Measurements from ENCODE around the gene SAGE1.
"Not testable (repeated sequence)": the region's sequence is repeated elsewhere in the genome, so short reads cannot be mapped to it uniquely, and the experiment has no call there.

Gene SAGE1

GRCh38 chrX:135910251-135910650 is 16.7 kb downstream of the SAGE1 start:
- no peak overlapping the region for H3K4me3 ChIP-seq (ENCODE audit: low read depth, low read length)
- DNase-seq (ENCODE audit: low read depth), result no peak
- no peak for TF ChIP-seq CTCF (IDR thresholded peaks at IDR 0.05; ENCODE audit: low read depth, low read length, missing control alignments)

GRCh38 chrX:135914404-135914803 is 20.9 kb downstream of the SAGE1 start:
- no peak for TF ChIP-seq CTCF (IDR thresholded peaks at IDR 0.05; ENCODE audit: low read depth, low read length, missing control alignments)
- H3K4me3 ChIP-seq (ENCODE audit: low read depth, low read length), result no peak overlapping the region
- DNase-seq (ENCODE audit: low read depth), result no peak

- not testable (repeated sequence) for H3K4me3 ChIP-seq (ENCODE audit: low read depth, low read length); DNase-seq (ENCODE audit: low read depth)
These were observed 27.0 kb downstream of the SAGE1 start for GRCh38 chrX:135920516-135920915.

DNA sequence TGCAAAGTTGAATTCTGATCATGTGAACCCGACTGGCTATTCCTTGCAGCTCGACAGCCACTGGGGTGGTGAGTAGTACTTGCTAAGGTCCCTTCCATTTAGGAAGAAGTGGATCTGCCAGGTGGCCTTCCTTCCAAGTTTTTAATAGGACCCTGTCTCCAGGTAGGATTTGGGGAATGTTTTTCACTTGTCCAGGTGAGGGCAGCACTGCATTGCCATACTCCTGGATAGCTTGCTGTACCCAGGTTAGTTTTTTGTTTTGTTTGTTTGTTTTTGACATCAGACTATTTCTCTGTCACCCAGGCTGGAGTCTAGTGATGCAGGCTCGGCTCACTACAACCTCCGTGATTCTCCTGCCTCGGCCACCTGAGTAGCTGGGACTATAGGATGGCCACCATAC is 29.8 kb downstream of the SAGE1 start:
- TF ChIP-seq CTCF (IDR thresholded peaks at IDR 0.05; ENCODE audit: low read depth, low read length, missing control alignments), result peak; percentile 13
- no peak for DNase-seq (ENCODE audit: low read depth)
- no peak overlapping the region for H3K4me3 ChIP-seq (ENCODE audit: low read depth, low read length)

DNA sequence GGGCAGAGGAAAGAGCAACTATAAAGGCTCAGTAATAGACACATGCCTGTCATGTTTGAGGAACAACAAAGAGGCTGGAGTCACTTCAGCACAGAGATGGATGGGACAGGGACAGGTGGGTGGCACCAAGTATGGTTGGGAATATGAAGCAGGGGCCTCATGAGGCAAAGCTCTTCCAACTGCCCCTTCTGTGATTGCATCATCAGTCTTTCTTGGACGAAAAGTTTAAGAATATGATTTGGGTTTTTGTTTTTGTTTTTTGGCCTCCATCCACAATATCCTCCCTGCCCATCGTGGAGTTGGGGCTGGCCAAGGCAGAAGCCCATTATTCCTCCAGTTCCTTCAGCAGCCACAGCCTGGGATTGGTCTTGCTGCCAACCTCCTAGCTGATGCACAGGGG is 34.4 kb downstream of the SAGE1 start:
- no peak overlapping the region for H3K4me3 ChIP-seq (ENCODE audit: low read depth, low read length)
- DNase-seq (ENCODE audit: low read depth), result no peak
- TF ChIP-seq CTCF (IDR thresholded peaks at IDR 0.05; ENCODE audit: low read depth, low read length, missing control alignments), result no peak

DNA sequence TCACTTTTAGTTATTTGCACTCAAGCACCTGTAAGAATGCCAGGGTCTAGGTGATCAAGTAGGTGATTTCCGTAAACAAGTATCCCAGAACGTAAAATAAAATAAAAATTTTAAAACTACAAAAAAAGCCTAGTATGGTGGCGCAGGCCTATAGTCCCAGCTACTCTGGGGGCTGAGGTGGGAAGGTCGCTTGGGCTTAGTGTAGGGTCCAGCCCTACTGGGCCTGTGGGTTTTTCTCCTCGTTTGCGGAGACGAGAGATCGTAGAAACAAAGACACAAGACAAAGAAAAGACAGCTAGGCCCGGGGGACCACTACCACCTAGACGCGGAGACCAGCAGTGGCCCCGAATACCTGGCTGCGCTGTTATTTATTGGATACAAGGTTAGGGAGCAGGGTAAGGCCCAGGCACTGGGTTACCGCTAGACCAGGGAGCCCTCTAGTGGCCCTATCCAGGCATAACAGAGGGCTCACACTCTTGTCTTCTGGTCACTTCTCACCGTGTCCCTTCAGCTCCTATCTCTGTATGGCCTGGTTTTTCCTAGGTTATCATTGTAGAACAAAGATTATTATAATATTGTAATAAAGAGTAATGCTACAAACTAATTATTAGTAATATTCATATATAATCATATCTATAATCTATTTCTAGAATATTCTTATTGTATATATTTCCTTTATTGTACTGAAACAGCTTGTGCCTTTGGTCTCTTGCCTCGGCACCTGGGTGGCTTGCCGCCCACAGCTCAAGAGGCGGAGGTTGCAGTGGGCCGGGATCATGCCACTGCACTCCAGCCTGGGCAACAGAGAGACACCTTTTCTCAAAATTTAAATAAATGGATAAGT is 38.4 kb downstream of the SAGE1 start:
- DNase-seq (ENCODE audit: low read depth), result peak; percentile 3
- H3K4me3 ChIP-seq (ENCODE audit: low read depth, low read length), result no peak overlapping the region
- peak; percentile 69 for TF ChIP-seq CTCF (IDR thresholded peaks at IDR 0.05; ENCODE audit: low read depth, low read length, missing control alignments)

GRCh38 chrX:135944486-135944885 is 51.0 kb downstream of the SAGE1 start:
- TF ChIP-seq CTCF (IDR thresholded peaks at IDR 0.05; ENCODE audit: low read depth, low read length, missing control alignments), result no peak
- no peak overlapping the region for H3K4me3 ChIP-seq (ENCODE audit: low read depth, low read length)
- no peak for DNase-seq (ENCODE audit: low read depth)
